ENCODE measurements around the gene KIF5B.
"Not testable (repeated sequence)": the region's sequence is repeated elsewhere in the genome, so short reads cannot be mapped to it uniquely, and the experiment has no call there.

Gene KIF5B

GRCh38 chr10:32059472-32059871, 3.2 kb upstream of the KIF5B start:
- no peak for DNase-seq (ENCODE audit: low read depth)

- DNase-seq (ENCODE audit: low read depth): no peak
These were observed 779 bp upstream of the KIF5B start for GRCh38 chr10:32057036-32057372.

GRCh38 chr10:32055478-32056135, 618 bp downstream of the KIF5B start:
- no peak for DNase-seq (ENCODE audit: low read depth)

- no peak for DNase-seq (ENCODE audit: low read depth)
These were observed 2.1 kb downstream of the KIF5B start for GRCh38 chr10:32054094-32054493.

- not testable (repeated sequence) for DNase-seq (ENCODE audit: low read depth)
These were observed 2.8 kb downstream of the KIF5B start for GRCh38 chr10:32053392-32053791.

- no peak for DNase-seq (ENCODE audit: low read depth)
These were observed 4.3 kb downstream of the KIF5B start for GRCh38 chr10:32051926-32052325.

- DNase-seq (ENCODE audit: low read depth): no peak
These were observed 6.0 kb downstream of the KIF5B start for GRCh38 chr10:32050177-32050576.

GRCh38 chr10:32049113-32049512, 7.1 kb downstream of the KIF5B start:
- DNase-seq (ENCODE audit: low read depth): no peak

- no peak for DNase-seq (ENCODE audit: low read depth)
These were observed 7.9 kb downstream of the KIF5B start for GRCh38 chr10:32048282-32048681.

- no peak for DNase-seq (ENCODE audit: low read depth)
These were observed 8.3 kb downstream of the KIF5B start for GRCh38 chr10:32047881-32048280.

- no peak for DNase-seq (ENCODE audit: low read depth)
These were observed 10.1 kb downstream of the KIF5B start for GRCh38 chr10:32046151-32046550.

- not testable (repeated sequence) for DNase-seq (ENCODE audit: low read depth)
These were observed 13.5 kb downstream of the KIF5B start for GRCh38 chr10:32042730-32043129.

GRCh38 chr10:32041290-32042028, 14.8 kb downstream of the KIF5B start:
- no peak for DNase-seq (ENCODE audit: low read depth)

- DNase-seq (ENCODE audit: low read depth): no peak
These were observed 16.5 kb downstream of the KIF5B start for GRCh38 chr10:32039734-32040133.

GRCh38 chr10:32038777-32039176, 17.4 kb downstream of the KIF5B start:
- DNase-seq (ENCODE audit: low read depth): no peak

- DNase-seq (ENCODE audit: low read depth): no peak
These were observed 19.3 kb downstream of the KIF5B start for GRCh38 chr10:32036922-32037321.

- no peak for DNase-seq (ENCODE audit: low read depth)
These were observed 21.2 kb downstream of the KIF5B start for GRCh38 chr10:32035038-32035437.

GRCh38 chr10:32033171-32033570, 23.1 kb downstream of the KIF5B start:
- no peak for DNase-seq (ENCODE audit: low read depth)

- DNase-seq (ENCODE audit: low read depth): no peak
These were observed 24.3 kb downstream of the KIF5B start for GRCh38 chr10:32031920-32032319.

- DNase-seq (ENCODE audit: low read depth): no peak
These were observed 24.8 kb downstream of the KIF5B start for GRCh38 chr10:32031424-32031823.

- no peak for DNase-seq (ENCODE audit: low read depth)
These were observed 27.5 kb downstream of the KIF5B start for GRCh38 chr10:32028710-32029109.

- no peak for DNase-seq (ENCODE audit: low read depth)
These were observed 33.0 kb downstream of the KIF5B start for GRCh38 chr10:32023264-32023663.

- DNase-seq (ENCODE audit: low read depth): no peak
These were observed 39.2 kb downstream of the KIF5B start for GRCh38 chr10:32017044-32017443.

- no peak for DNase-seq (ENCODE audit: low read depth)
These were observed 40.8 kb downstream of the KIF5B start for GRCh38 chr10:32015386-32015785.
